Uterus (tissue), 2 donors: Measurements from ENCODE around the gene TMEM212.

Source experiments
- CTCF ChIP-seq, 4 experiments: fragments of 200-600 bp in 2 of 4; fragments of 450-650 bp in 2 of 4; sonication (generic) in 2 of 4; IDR thresholded peaks; one replicate each; pipeline ENCODE4 v1.5.1; 2016 to 2019; ENCODE audit warnings: antibody characterized with exemption in 4 of 4, mild to moderate bottlenecking in 2 of 4, moderate library complexity in 1 of 4
- POLR2A ChIP-seq, 2 donors: fragments of 450-650 bp; IDR thresholded peaks; one replicate each; pipeline ENCODE4 v1.6.1; 2016; ENCODE audit warnings: antibody characterized with exemption in 2 of 2, mild to moderate bottlenecking in 1 of 2, moderate library complexity in 1 of 2

- TF ChIP-seq CTCF (IDR thresholded peaks at IDR 0.05), result no peak
- TF ChIP-seq POLR2A (IDR thresholded peaks at IDR 0.05), result no peak
Measured at GRCh38 chr3:171825222-171825828, 17.8 kb upstream of the TMEM212 start.
